ENCODE measurements around the gene RAB26.

The RAB26 gene

DNA sequence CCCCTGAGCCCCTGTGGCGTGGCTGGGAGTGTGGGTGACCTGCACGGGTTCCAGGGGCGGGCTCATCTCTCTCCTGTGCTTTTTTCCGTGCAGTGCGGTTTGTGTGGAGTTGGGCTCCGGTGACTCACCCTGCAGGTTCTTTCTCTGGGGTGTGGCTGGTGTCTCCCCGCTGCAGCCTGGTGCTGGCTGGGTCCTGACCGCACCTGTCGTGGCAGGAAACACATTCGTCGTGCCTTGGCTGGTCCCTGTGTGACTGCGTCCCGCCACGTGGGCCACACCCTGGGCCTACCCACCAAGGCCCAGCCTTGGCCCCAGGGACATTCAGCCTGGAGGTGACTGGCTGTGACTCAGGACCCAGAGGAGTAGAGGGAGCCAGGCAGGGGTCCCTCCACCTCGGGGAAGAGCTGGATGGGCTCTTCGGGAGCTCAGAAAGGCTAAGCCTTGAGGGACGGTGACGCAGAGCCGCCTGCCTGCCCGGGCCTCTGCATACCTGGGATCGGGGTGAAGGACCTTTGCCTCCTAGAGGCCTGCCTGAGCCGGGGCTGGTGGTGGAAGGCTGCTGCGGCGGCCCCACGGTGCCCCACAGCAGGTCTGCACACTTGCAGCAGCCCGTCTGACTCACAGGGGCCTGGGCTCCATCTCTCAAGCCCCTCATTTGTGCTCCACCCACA lies 14.9 kb downstream of the RAB26 start:
- DNase-seq, result no peak

DNA sequence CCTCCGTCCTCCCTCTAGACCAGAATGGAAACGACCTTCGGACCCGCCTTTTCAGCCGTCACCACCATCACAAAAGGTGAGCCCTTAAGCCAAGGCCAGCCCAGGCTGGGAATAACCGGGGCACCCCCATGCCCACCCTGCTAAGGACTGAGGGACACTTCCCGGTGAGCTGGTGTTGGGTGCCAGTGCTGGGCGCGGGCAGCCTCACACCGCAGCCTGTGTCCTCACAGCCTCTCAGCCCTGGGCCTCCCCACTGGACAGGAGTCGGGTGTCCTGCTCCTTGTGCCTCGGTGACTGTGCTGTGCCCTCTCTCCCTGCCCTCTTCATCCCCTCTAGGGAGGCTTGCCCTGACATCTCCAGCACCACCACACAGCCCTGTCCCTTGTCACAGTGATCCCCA lies 17.4 kb downstream of the RAB26 start:
- DNase-seq, result no peak

GRCh38 chr16:2166263-2167067 lies 18.0 kb downstream of the RAB26 start:
- no peak for DNase-seq

- no peak for DNase-seq
These were observed 18.7 kb downstream of the RAB26 start for GRCh38 chr16:2167068-2167638.

- DNase-seq, result no peak
These were observed 21.7 kb downstream of the RAB26 start for GRCh38 chr16:2170080-2170479.

DNA sequence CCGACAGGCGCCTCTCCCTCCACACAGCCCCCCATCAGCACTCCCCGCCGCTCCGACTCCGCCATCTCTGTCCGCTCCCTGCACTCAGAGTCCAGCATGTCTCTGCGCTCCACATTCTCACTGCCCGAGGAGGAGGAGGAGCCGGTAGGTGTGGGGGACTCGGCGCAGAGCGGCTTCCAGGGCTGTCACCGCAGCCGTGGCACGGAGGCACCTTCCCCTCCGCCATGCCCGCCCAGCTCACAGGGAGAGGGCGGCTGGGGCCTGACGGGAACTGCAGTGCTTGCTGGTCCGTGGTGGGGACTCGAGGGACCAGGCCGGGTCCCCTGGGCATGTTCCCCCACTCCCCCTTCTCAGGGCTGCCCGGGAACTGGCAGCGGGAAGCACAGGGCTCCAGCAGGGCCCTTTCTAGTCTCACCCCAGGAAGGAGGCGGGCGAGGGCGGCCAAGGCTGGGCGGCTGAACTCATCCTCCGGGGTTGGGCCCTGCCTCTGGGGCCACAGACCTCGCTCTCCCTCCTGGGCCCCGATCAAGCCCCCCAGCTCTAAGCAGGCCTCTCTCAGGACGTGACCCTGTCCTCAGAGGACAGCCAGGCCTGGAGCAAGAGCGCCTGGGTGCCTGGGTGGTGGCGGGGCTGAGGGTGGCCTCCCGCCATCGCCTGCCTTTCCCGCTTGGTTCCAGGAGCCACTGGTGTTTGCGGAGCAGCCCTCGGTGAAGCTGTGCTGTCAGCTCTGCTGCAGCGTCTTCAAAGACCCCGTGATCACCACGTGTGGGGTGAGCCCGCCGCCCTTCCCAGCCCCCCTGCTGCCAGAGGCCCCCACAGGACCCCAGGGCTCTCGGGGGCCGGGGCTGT lies 22.4 kb downstream of the RAB26 start:
- DNase-seq, result no peak

DNA sequence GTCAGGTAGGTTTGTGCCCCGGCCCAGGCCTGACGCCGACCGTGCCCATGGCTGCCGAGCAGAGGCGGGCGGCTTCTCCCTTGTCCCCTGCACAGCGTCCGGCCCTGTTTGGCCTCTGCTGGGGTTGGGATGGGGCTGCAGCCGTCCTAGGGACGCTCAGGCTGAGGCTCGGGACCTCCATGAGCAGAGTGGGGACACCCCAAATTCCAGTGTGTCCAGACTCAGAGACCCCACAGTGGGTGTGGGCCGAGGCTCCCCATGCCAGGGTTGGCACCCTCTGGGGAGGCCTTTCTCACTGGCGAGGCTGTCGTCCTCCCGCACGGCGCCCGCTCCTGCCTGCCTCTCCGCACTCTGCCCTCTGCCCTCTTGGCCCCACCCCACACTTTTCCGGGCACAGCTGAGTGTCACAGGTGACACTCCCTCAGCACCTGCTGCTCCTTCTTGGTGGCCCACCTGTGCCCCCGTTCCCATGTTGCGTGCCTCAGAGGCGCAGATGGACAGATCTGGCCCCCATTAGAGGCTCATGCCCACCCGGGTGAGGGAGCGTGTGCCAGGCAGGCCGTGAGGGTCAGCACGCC lies 23.3 kb downstream of the RAB26 start:
- DNase-seq, result no peak

GRCh38 chr16:2172688-2173335 lies 24.4 kb downstream of the RAB26 start:
- no peak for DNase-seq

DNA sequence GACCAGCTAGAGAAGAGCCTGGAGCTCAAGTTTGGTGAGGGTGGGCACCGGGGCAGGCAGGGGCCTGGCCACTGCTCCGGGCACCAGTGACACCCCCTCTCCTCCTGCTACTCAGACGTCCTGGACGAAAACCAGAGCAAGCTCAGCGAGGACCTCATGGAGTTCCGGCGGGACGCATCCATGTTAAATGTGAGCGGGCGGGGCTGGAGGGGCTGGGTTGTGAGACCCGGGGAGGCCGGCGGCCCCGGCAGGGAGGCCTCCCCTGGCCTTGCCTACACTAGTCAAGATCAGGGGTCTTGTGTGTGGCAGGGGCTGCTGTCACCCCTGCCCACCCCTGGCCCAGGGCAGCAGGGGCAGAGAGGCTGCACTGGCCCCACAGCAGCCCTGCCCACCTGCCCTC lies 24.9 kb downstream of the RAB26 start:
- DNase-seq, result no peak

DNA sequence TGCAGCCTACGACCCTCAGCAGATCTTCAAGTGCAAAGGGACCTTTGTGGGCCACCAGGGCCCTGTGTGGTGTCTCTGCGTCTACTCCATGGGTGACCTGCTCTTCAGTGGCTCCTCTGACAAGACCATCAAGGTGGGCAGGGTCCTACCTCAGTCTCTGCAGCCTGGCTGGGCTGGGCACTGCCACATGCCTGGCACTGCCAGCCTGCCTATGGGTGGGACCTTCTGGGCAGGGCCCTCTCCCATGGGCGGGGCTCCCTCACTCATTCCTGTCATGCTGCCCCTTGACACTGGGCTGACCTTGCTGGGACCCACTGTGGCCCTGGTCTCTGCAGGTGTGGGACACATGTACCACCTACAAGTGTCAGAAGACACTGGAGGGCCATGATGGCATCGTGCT lies 25.5 kb downstream of the RAB26 start:
- DNase-seq, result no peak

DNA sequence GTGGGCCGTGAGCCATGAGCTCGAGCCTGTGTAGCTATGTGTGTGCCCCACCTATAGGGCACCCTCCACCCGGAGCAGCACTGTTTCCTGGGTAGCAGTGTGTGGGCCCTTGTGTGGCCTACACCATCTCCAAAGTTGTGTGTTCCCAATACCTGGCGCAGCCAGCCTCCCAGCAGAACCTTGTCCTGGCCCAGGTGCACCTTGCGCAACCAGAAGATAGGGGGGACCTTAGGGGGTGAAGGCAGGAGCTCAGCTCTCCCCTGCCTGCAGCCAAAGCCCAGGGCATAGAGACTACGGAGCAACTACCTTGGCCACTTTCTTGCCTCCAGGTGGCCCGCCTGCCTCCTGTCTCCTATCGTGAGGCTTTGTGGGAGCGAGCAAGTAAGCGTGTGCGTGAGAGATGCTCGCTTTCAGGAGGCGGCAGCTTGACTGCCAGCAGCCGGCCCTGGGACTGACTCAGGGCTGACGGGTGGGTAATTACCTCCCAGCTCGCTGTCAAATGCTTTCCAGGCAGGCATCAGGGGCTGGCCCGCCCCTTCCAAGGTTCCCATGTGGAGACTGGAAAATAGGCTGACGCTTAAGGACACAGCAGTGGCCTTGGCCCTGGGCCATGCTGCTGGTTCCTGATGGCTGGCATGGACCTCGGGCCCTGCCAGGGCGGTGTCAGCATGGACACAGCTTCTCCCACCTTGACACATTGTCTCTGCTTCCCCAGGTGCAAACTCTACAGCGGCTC lies 26.1 kb downstream of the RAB26 start:
- DNase-seq, result no peak

- DNase-seq, result no peak
These were observed 27.0 kb downstream of the RAB26 start for GRCh38 chr16:2175454-2175853.

DNA sequence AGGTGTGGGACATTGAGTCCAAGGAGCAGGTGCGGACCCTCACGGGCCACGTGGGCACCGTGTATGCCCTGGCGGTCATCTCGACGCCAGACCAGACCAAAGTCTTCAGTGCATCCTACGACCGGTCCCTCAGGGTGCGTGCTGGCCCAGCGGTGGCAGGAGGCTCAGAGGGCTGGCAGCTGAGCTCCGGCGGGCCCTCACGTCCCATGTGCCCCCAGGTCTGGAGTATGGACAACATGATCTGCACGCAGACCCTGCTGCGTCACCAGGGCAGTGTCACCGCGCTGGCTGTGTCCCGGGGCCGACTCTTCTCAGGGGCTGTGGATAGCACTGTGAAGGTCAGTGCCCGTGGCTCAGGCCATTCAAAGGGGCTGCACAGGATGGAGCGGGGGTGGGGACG lies 27.6 kb downstream of the RAB26 start:
- DNase-seq, result no peak

DNA sequence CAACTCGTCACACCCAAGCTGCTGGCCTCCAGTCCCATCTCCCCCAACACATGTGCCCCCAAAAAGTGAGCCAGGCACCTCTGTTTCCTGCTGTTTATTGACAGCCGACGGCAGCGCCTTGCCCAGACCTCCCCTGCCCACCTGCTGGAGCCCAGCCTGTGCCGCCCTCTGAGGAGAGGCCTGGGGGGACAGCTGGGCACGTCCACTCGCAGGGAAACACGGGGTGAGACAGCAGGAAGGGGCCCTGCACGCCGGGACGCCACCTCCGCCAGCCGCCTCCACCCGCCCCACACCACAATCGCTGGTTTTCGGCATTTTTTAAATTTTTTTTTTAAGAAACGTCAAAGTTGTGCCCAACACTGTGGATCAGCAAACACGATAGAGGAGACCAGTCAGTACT lies 28.7 kb downstream of the RAB26 start:
- DNase-seq, result no peak

DNA sequence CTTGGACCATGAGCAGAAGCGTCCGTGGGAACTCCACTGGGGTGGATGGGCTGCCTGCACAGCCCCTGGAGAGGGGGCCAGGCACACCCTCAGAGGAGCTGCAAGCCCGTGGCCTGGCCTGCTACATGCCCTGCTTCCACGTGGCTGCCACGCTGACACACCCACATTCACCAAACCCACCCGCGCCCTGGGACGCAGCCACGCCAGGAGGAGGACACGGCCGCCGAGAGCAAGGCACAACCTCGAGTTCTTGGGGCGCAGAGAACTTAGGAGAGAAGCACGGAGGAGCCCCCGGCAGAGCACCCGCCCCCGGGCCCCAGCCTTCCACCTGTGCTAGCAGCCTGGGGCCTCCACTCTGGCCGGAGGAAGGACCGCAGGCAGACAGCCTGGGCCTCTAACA lies 29.1 kb downstream of the RAB26 start:
- no peak for DNase-seq

DNA sequence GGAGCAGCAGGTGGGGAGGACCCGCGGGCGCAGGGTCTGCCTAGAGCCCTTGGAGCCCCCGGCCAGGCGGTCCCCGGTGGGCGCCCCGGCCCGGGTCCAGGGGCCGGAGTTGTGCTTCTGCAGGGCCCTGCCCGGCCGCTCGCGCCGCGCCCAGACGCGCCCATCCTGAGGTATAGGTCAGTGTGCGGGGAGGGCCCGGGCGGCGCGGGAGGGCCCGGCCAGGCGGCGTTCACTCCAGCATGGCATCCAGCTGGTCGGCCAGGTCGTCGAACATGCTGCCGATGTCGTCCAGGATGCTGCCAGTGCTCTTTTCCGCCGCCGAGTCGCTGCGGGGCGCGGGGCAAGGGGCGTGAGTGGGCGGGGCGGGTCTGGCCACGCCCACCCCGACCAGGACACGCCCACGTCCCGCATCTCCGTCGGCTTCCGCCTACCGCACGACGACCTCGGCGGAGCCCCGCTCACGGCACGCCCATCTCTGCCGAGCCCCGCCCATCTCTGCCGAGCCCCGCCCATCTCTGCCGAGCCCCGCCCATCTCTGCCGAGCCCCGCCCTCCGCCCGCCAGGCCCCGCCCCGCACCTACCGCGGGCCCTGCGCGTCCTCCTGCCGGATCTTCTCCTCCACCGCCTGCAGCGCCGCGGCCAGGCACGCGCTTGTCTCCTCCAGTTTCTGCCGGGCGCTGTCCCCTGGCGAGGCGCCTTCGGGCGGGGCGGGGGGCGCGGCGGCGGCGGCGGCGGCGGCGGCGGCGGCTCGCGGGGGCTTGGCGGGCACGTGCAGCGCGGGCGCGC lies 30.1 kb downstream of the RAB26 start:
- peak; percentile 67 for DNase-seq

DNA sequence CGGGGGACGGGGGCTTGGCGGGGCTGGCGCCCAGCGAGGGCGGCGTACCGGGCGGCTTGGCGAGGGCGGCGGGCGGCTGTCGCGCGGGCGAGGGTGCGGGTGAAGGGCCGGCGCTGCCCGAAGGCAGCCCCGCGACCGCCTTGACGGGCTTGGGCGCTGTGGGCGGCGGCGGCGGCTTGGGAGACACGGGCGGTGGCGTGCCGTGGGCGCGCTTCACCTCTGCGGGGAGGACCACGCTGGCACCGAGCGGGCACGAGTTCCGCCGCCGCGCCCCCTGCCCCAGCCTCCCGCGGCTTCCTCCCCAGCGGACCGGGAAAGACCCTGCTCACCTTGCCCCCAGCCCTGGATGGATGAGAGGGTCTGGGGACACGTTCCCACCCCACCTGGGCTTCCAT lies 30.7 kb downstream of the RAB26 start:
- no peak for DNase-seq

- no peak for DNase-seq
These were observed 31.2 kb downstream of the RAB26 start for GRCh38 chr16:2179576-2179975.

- no peak for DNase-seq
These were observed 32.0 kb downstream of the RAB26 start for GRCh38 chr16:2180461-2180860.

GRCh38 chr16:2180962-2181923 lies 32.8 kb downstream of the RAB26 start:
- DNase-seq, result no peak

All from right hindlimb (tissue), 1 donor.